Gastrocnemius medialis (tissue), 4 donors: ENCODE data around the gene PTPRF. TPM values are rescaled to one million over a fixed set of nuclear protein-coding genes. Genes with fewer than 3 reads are reported as not detected.

Source experiments
- ATAC-seq, 2 donors: fragments of 150-250 bp; one replicate each; pipeline ENCODE4 v1.9.1; 2016
- DNase-seq, 2 donors: peaks; one replicate each; pipeline ENCODE4 v3.0.0-alpha.2; 2019
- H3K27ac ChIP-seq, 4 donors: fragments of 200-600 bp; sonication (generic); 1 replicate in 1 of 4; 2 replicates in 3 of 4; pipeline ENCODE4 v1.5.1; 2016 to 2018; ENCODE audit warnings: mild to moderate bottlenecking in 2 of 4, moderate library complexity in 1 of 4
- H3K27me3 ChIP-seq, 3 donors: fragments of 200-600 bp; sonication (generic) in 2 of 3; 1 replicate in 1 of 3; 2 replicates in 2 of 3; pipeline versions ENCODE4 v1.5.1 to v1.6.0; 2016 to 2019; ENCODE audit warnings: mild to moderate bottlenecking in 1 of 3, moderate library complexity in 1 of 3
- H3K36me3 ChIP-seq, 2 donors: fragments of 200-600 bp; sonication (generic) in 1 of 2; one replicate each; pipeline ENCODE4 v1.5.1; 2017 to 2018
- H3K4me1 ChIP-seq, 2 donors: fragments of 200-600 bp; sonication (generic) in 1 of 2; one replicate each; pipeline ENCODE4 v1.5.1; 2016 to 2017; ENCODE audit warnings: mild to moderate bottlenecking in 2 of 2
- H3K4me3 ChIP-seq, 4 donors: fragments of 200-600 bp; sonication (generic) in 3 of 4; 1 replicate in 1 of 4; 2 replicates in 3 of 4; pipeline ENCODE4 v1.5.1; 2016 to 2019; ENCODE audit warnings: mild to moderate bottlenecking in 2 of 4
- H3K9me3 ChIP-seq, 3 donors: fragments of 200-600 bp; sonication (generic) in 2 of 3; 1 replicate in 1 of 3; 2 replicates in 2 of 3; pipeline ENCODE4 v1.5.1; 2016 to 2019
- POLR2A ChIP-seq, 2 donors: fragments of 450-650 bp; IDR thresholded peaks; one replicate each; pipeline ENCODE4 v1.6.1; 2017; ENCODE audit warnings: antibody characterized with exemption in 2 of 2, mild to moderate bottlenecking in 2 of 2, moderate library complexity in 2 of 2
- in situ Hi-C, 4 donors: fragments of 200-750 bp; cut with MboI; loops; one replicate each; pipeline versions ENCODE4 v1.15.0 to v1.8.0; 2017; ENCODE audit warnings: low sequenced_read_pairs in 4 of 4
- intact Hi-C: fragments of 100-400 bp; cut with DNase I; formaldehyde crosslinking; loops from one replicate; pipeline ENCODE4 v1.15.1; 2023; ENCODE audit warnings: low total_unique reads
- total RNA-seq, 4 donors: library from RNA; depleted of rRNA; stranded (reverse); fragments of >200 nt; gene quantifications; one replicate each; pipeline versions ENCODE4 v1.1.0 to v1.2.3, GENCODE V29; 2016
- TF ChIP-seq, protein P1 (sequence below), 5 experiments: fragments of 450-650 bp in 3 of 5; fragments of 200-600 bp in 2 of 5; sonication (generic) in 2 of 5; IDR thresholded peaks in 4 of 5; conservative IDR thresholded peaks in 1 of 5; 1 replicate in 4 of 5; 2 replicates in 1 of 5; pipeline ENCODE4 v1.5.1; 2016 to 2019; ENCODE audit warnings: antibody characterized with exemption in 5 of 5, mild to moderate bottlenecking in 3 of 5, moderate library complexity in 3 of 5

PTPRF gene
- total RNA-seq, 4 donors from 2014 or later = 1.8 to 2.6 (median 2.5) TPM

DNA sequence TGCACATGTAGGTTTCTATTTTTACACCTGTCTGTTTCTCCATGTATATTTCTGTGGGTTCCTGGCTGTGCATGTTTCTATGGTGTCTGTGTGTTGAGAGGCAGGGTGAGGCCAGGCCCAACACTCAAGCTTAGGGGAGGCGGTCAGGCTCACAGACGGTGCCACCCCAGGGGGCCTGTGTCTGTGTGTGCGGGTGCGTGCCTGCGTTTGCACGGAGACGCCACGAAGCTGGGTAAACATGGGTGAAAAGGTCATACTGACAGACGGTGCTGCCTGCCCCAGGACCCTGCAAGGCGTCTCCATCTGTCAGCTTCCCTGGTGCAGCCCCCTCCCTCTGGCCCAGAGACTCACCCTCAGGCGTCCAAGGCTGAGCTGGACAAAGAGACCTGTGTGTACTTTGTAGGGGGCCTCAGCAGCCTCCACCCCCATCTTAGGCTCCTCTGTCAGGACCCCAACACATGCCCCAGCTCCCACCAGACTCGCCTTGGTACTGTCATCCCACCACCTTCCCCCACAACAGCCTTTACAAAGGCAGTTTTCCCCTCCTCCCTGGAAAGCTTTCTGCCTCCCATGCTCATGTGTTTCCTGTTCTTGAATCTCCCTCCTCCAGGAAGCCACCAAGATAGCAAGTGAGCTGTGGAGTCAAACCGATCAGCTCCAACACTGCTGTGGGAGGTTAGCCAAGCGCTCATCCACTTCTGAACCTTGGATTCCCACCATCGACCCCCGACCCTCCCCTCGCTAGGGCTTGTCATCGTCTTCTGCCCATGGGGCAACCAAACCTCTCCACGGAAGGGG is 34.1 kb downstream of the PTPRF start:
- H3K27me3 ChIP-seq = peaks cover 0 to 7% (median 3%) of the 10 kb centered on the region in 3 donors
- H3K27ac ChIP-seq = no peak overlapping the region
- H3K36me3 ChIP-seq = no peaks in the 10 kb centered on the region
- DNase-seq = no peak
- peaks cover 0 to 6% of the 10 kb centered on the region in 2 donors for H3K4me1 ChIP-seq
- no peak for ATAC-seq
- intact Hi-C loops = no loop called here
- in situ Hi-C loops = no loop called here
- no peaks in the 10 kb centered on the region for H3K9me3 ChIP-seq
- no peak for TF ChIP-seq POLR2A (IDR thresholded peaks at IDR 0.05)
- TF ChIP-seq, protein P1, sequence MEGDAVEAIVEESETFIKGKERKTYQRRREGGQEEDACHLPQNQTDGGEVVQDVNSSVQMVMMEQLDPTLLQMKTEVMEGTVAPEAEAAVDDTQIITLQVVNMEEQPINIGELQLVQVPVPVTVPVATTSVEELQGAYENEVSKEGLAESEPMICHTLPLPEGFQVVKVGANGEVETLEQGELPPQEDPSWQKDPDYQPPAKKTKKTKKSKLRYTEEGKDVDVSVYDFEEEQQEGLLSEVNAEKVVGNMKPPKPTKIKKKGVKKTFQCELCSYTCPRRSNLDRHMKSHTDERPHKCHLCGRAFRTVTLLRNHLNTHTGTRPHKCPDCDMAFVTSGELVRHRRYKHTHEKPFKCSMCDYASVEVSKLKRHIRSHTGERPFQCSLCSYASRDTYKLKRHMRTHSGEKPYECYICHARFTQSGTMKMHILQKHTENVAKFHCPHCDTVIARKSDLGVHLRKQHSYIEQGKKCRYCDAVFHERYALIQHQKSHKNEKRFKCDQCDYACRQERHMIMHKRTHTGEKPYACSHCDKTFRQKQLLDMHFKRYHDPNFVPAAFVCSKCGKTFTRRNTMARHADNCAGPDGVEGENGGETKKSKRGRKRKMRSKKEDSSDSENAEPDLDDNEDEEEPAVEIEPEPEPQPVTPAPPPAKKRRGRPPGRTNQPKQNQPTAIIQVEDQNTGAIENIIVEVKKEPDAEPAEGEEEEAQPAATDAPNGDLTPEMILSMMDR (IDR thresholded peaks at IDR 0.05 in 4 of 5, conservative IDR thresholded peaks at IDR 0.05 in 1 of 5) = no peak
- H3K4me3 ChIP-seq = no peak overlapping the region

DNA sequence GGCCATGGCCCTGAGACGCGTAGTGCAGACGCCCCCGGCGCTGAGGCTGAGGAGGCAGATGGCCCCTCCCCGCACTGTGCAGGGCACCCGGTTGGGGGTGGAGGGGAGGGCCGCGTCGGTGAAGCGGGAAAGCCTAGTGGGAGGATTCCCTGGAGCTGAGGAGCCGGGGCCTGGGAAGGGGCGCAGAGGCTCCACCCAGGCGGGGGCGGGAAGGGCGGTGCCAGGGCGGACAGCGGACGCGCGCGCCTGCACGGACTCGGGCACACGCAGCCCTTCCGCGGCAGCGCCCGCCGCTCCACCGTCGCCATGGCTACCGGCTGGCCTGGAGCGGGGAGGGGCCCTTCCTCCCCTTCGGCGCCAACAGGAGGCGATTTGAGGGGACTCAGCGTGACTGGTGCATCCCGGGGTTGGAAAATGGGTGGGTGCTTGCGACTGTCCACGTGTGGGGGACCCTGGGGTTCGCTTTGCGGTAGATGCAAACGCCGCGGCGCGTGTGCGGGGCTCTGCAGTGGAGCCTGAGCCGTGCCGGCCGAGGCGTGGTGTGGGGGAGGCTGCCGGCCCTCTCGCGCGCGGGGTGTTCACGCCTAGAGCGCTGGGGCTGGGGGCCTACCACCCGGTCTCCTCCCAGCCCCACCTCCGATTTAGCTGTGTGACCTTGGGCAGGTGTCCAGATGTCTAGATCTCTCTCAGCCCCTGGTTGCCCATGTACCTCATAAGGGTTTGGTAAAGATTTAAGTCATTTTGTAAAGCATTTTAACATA is 35.1 kb downstream of the PTPRF start:
- intact Hi-C loops (no loop called here), in situ Hi-C loops (no loop called here)
- TF ChIP-seq POLR2A (IDR thresholded peaks at IDR 0.05) = no peak
- TF ChIP-seq, protein P1 (IDR thresholded peaks at IDR 0.05 in 4 of 5, conservative IDR thresholded peaks at IDR 0.05 in 1 of 5) = no peak
- Histone ChIP-seq H3K9me3 (no peaks in the 10 kb centered on the region), H3K27me3 (peaks cover 0 to 7% (median 3%) of the 10 kb centered on the region in 3 donors), H3K4me1 (peaks cover 0 to 6% of the 10 kb centered on the region in 2 donors), H3K36me3 (no peaks in the 10 kb centered on the region), H3K4me3 (peak overlapping the region; percentile 51 to 68 (median 58)), H3K27ac (no peak overlapping the region)
- DNase-seq = no peak
- ATAC-seq = peak in 1 of 2 donors; percentile 28

DNA sequence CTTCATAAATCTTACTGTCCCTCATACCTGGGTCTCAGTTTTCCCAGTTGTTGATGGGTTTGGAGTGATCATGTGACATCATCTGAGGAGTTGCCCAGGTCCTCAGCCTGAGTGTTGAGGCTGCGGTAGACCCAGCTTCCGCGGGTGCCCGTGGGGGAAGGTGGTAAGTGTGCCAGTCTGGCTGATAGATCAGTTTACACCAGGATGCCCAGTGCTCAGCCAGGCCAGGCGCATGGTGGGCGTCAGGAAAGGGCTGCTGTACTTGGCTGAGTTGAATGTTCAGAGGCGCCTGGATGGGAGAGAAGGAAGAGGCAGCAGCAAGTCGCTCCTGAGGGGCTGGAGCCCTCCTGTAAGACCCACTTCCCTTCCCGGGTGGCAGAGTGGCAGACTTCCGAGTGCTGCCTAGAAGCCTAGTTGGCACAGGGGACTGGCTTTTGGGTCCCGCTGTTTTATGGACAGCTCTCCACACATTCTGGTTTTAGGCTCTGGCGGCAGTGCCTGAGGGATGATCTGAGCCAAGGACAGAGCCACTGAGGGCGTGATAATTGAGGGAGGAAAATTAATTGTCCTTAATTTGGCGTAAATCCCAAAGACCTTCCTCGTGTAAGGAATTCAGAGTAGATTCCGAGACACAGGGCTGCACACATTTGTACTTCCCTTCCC is 35.8 kb downstream of the PTPRF start:
- Histone ChIP-seq H3K9me3 (no peaks in the 10 kb centered on the region), H3K4me3 (peak overlapping the region in 3 of 4 donors; percentile 51 to 59 (median 57)), H3K27me3 (peaks cover 0 to 7% (median 3%) of the 10 kb centered on the region in 3 donors), H3K36me3 (no peaks in the 10 kb centered on the region), H3K4me1 (peaks cover 0 to 6% of the 10 kb centered on the region in 2 donors), H3K27ac (no peak overlapping the region)
- DNase-seq (no peak), ATAC-seq (no peak)
- no peak for TF ChIP-seq POLR2A (IDR thresholded peaks at IDR 0.05)
- TF ChIP-seq, protein P1 (IDR thresholded peaks at IDR 0.05 in 4 of 5, conservative IDR thresholded peaks at IDR 0.05 in 1 of 5) = no peak
- intact Hi-C loops (no loop called here), in situ Hi-C loops (no loop called here)

DNA sequence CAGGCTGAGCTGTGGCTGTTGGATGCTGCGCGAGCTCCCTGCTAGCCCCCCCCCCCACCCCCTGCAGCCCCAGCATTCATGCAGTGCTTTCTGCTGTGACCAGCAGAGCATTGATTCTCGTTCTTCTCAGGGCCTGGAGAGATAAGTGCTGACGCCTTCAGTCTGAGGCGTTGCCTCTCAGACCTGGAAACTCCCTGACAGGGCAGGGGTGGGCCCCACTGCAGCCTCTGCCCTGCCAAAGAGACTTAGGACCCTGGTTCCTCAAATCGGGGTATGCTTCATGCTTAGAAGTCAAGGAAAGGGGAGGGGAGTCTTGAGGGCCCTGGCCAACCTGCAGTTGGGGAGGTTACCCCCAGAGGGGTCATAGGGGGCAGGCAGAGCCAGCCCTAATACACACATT is 38.5 kb downstream of the PTPRF start:
- Histone ChIP-seq H3K4me1 (peaks cover 0 to 6% of the 10 kb centered on the region in 2 donors), H3K27ac (no peak overlapping the region), H3K36me3 (no peaks in the 10 kb centered on the region), H3K27me3 (peaks cover 0 to 7% (median 3%) of the 10 kb centered on the region in 3 donors), H3K4me3 (no peak overlapping the region), H3K9me3 (no peaks in the 10 kb centered on the region)
- intact Hi-C loops (no loop called here), in situ Hi-C loops (no loop called here)
- TF ChIP-seq POLR2A (IDR thresholded peaks at IDR 0.05) = no peak
- TF ChIP-seq, protein P1 (IDR thresholded peaks at IDR 0.05 in 4 of 5, conservative IDR thresholded peaks at IDR 0.05 in 1 of 5) = no peak
- DNase-seq = no peak
- no peak for ATAC-seq
